Stimulated activated CD4-positive, alpha-beta T cell treated with anti-CD3 and anti-CD28 coated beads, Interleukin-12 subunit alpha, Interleukin-12 subunit beta, amount 100 ng/mL, for 48 hours (primary cell): Measurements from ENCODE around the gene RHOT1.
"Not testable (repeated sequence)": the region's sequence is repeated elsewhere in the genome, so short reads cannot be mapped to it uniquely, and the experiment has no call there.

Source experiments
- DNase-seq, 3 donors: peaks; one replicate each; pipeline ENCODE4 v3.0.0-alpha.2; 2020; ENCODE audit warnings: low read depth in 2 of 3, low spot score in 1 of 3

The RHOT1 gene

DNA sequence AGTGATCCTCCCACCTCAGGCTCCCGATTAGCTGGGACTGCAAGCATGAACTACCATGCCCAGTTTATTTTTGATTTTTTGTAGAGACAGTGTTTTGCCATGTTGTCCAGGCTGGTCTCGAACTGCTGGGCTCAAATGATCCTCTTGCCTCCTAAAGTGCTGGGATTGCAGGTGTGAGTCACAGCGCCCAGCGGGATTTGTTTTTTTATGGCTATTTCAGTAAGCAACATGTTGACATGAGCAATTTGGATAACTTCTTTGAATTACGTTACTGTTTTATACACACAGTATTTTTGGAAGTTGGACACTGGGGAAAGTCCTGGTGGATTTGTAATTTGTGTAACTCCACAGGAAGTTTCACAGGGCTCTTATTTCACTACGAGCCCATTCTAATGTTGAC lies 18.5 kb upstream of the RHOT1 start:
- DNase-seq, result no peak

DNA sequence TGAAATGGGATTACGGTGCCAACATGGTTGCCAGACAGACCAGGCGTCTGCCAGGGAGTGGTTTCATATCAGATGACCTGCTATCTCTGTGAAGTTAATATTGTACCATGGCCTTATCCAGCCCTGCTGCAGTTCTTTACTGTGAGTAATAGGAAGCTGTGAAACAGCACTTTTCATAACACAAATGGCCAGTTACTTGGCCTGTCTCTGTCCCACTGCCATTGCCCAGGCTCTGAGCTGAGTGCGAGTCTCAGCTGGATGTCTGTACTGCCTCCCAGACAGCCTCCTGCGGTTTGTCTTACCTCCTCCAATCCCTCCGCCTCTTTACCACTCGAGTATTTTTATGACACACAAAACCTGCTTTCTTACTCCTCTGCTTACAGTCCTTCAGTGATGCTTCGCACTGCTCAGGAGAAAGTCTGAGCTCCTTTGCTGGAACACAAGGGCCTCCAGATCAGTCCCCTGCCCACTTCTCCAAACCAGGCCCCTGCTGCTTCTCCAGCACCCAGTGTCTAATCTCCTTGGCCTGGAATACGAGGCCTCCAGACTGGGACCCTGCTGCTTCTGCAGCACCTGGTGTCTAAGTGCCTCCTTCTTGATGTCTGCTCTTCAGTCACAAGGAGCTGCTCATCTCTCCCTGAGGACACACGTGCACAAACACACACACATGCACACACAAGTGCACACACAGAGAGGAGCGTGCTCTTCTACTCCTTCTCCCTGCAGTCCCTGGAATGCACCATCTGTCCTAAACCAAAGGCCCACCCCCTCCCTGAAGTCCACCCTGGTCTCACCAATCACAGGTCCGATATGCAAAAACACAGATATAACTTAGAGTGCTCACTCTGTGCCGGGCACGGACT lies 17.1 kb upstream of the RHOT1 start:
- DNase-seq, result no peak

- no peak for DNase-seq
Observed at GRCh38 chr17:32125848-32126153, 16.5 kb upstream of the RHOT1 start.

DNA sequence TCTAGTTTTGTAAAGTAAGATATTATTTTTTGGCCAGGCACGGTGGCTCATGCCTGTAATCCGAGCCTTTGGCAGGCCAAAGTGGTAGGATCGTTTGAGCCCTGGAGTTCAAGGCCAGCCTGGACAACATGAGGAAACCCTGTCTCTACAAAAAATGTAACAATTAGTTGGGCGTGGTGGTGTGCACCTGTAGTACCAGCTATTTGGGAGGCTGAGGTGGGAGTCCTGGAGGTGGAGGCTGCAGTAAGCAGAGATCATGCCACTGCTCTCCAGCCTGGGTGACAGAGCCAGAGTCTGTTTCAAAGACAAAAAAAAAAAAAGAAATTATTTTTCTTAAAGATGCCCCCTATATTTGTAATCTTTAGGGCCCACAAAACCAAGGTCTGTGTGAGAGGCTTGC lies 16.0 kb upstream of the RHOT1 start:
- no peak for DNase-seq

- DNase-seq, result no peak
Observed at GRCh38 chr17:32126746-32127145, 15.6 kb upstream of the RHOT1 start.

- DNase-seq, result peak; percentile 68 to 77 (median 76)
Observed at GRCh38 chr17:32127158-32127897, 15.0 kb upstream of the RHOT1 start.

DNA sequence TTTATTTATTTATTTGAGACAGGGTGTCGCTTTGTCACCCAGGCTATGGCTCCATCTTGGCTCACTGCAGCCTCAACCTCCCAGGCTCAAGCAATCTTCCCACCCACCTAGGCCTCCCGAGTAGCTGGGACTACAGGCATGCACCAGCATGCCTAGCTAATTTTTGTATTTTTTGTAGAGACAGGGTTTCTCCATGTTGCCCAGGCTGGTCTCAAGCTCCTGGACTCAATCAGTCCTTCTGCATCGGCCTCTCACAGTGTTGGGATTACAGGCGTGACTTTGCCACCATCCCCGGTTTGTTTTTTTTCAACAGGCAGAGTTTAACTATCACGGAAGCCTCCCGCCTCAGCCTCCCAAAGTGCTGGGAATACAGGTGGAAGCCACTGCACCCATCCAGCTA lies 13.8 kb upstream of the RHOT1 start:
- DNase-seq, result not testable (repeated sequence)

- DNase-seq, result not testable (repeated sequence)
Observed at GRCh38 chr17:32135497-32136117, 6.7 kb upstream of the RHOT1 start.

- DNase-seq, result no peak
Observed at GRCh38 chr17:32136856-32137255, 5.4 kb upstream of the RHOT1 start.

DNA sequence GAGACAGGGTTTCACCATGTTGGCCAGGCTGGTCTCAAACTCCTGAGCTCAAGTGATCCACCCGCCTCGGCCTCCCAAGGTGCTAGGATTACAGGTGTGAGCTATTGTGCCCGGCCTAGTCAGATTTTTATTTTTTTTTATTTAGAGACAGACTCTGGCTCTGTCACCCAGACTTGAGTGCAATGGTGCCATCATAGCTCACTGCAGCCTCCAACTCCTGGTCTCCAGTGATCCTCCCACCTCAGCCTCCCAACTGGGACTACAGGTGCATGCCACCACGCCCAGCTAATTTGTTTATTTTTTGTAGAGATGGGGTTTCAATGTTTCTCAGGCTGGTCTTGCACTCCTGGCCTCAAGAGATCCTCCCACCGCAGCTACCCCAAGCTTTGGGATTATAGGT lies 2.8 kb upstream of the RHOT1 start:
- not testable (repeated sequence) for DNase-seq

GRCh38 chr17:32141258-32141657 lies 1.0 kb upstream of the RHOT1 start:
- DNase-seq, result no peak

GRCh38 chr17:32141679-32142037 lies 644 bp upstream of the RHOT1 start:
- no peak for DNase-seq

DNA sequence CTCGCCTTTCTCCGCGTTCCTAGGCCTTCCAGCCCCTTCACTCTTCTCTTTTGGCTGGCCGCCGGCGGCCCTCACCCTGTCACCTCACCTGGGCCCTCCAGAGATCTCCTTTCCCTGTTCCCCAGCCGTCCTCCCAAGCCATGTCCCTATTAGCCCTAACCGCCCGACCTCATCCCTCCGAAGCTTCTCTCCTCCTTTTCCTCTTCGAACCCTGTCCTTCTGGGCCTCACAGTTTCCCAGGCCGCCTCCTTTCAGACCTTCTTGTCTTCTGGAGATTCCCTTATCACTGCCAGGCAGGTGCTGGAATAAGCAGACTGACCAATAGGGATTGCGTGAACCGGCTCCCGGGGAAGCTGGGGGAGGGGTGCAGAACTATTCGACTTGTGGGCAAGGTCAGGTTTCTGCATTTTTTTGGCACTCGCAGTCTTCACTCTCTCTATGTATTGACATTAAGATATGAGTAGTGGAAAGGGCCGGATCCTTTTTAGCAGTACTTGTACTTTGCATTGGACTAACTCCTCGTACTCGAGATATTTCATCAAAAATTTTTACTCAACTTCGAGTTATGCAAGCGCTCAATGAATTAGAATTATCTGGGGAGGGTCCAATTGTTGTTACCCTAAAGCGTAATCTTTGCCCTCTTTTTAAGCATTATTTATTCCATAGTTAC lies 690 bp downstream of the RHOT1 start:
- peak in 1 of 3 donors; percentile 7 for DNase-seq

DNA sequence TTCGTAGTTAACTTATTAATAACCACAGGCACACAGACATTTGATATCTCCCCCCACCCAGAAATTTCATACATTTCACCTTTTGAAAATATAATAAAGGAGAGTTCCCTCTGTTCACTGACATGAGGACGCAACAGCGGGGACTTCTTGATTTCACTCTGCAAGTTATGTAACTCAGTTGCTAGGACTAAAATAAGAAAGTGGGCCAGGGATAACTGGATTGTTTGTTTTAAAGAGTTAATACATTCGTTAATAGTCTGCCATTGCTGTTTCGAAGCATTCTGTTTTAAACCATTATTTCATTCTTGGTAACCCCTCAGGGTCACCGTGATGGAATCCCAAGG lies 1.2 kb downstream of the RHOT1 start:
- no peak for DNase-seq

DNA sequence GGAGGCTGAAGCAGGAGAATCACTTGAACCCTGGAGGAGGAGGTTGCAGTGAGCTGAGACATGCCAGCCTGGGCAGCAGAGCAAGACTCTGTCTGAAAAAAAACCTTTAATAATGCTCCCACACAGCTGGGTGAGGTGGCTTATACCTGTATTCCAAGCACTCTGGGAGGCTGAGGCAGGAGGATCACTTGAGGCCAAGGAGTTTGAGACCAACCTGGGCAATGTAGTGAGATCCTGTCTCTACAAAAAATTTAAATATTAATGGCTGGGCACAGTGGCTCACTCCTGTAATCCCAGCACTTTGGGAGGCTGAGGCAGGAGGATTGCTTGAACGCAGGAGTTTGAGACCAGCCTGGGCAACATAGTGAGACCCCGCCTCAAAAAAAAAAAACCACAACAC lies 2.1 kb downstream of the RHOT1 start:
- DNase-seq, result not testable (repeated sequence)

- no peak for DNase-seq
Observed at GRCh38 chr17:32148351-32148750, 6.0 kb downstream of the RHOT1 start.

DNA sequence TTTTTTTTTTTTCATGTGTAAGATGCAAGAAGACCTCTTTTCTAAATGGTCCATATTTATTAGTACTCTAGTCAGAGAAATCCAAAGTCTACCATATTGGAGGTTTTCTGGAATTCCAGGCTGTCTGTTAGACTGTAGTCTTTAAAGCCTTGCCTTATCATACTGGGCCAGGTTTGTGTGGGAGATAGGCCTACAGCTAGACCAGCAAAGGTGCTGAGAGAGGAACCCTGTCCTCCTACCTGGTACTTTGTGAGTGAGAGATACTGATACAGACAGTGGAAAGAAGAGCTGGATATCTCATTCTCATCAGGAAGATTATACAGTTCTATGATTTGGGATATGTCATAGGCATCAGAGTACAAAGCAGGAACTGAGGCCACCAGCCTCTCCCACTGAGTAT lies 8.1 kb downstream of the RHOT1 start:
- DNase-seq, result no peak

DNA sequence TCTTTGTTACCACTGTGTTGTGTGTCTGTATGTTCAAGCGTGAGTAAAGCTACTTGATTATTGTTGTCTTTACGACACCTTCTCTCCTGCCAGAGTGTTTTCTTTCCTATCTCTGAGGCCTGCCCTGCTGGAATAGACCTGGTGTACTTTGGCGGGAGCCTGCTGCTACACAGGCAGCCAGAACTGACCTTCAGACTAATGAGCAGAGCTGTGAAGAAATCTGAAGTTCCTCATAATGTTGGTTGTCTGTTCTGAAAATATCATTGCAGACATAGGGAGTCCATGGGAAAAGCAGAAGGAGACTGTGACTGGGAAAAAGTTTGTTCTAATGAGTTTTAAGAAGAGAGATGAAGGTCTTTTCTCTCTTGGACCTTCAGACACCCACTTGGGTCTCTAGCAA lies 9.8 kb downstream of the RHOT1 start:
- no peak for DNase-seq

- no peak for DNase-seq
Observed at GRCh38 chr17:32155896-32156295, 13.6 kb downstream of the RHOT1 start.

DNA sequence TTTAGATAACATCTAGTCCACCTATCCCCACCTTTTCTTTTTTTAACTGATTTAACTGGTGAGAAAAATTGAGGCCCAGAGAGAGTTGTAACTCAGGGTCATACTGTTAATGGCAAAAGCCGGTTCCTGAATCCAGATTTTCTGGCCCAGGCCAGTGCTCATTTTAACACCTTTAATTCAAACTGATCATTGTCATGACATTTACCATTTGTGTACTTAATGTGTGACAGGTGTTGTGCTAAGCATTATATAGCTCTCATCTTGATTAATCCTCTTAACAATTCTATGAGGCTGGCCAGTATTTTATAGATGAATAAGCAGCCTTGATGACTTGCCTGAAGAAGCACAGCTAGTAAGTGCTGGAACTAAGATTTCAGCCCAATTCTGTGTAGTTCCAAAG lies 14.4 kb downstream of the RHOT1 start:
- DNase-seq, result no peak

GRCh38 chr17:32157225-32157624 lies 14.9 kb downstream of the RHOT1 start:
- no peak for DNase-seq
